T-helper 2 cell treated with Interferon-gamma antibody and Interleukin-4, amounts not matched to agents 100 ng/mL and 5 ng/mL, for 36 hours (primary cell): ENCODE results near the gene PFDN1. TPM values are rescaled to one million over a fixed set of nuclear protein-coding genes. Genes with fewer than 3 reads are reported as not detected.
"Not testable (repeated sequence)": the region's sequence is repeated elsewhere in the genome, so short reads cannot be mapped to it uniquely, and the experiment has no call there.

Experiments
- intact Hi-C: fragments of 100-400 bp; cut with micrococcal nuclease; formaldehyde crosslinking; loops from one replicate; pipeline ENCODE4 v1.15.1; 2023
- total RNA-seq: library from RNA; stranded (reverse); gene quantifications from 2 replicates; pipeline ENCODE4 v1.2.3, GENCODE V29; 2022

PFDN1 gene, protein sequence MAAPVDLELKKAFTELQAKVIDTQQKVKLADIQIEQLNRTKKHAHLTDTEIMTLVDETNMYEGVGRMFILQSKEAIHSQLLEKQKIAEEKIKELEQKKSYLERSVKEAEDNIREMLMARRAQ
- 49.1 and 52.0 TPM in 2 replicates for total RNA-seq

DNA sequence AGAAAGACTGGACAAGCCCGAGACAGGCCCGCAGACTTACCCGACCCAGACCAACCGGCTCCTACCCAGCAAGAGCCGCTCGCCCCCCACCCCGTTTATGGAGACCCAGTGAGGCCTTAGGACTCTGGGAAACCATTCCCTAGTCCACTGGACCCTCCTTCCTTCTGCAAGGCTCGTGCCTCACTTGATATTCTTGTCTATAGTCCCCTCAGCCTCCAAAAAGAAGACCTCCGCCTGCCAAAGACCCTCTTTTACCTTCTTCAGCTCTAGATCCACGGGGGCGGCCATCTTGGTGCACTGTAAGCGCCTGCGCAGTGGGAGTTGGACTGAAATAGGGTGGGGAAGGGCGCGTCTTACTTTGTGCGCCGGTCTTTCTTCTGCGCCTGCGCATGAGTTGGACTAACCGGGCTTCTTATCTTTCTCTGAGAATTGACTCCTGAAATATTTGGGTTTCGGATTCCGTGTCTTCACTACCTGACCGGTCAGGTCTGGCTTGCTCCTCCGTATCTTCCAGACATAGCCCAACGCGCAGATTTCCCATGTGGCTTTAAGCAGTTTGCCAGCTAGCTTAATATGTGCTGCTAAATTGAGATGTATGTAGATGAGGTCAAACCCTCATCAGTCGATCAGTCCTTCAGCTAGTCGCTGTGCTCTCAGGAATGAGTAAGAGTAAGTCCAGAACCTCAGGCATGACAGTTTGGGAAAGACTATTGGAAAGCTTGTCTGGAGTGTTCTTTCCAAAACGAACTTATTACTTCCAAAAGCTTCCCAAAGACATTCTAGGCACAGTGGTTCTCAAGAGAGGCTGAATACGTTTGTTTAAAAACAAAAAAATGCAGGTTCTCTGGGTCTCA is at the start of gene PFDN1:
Gene PFDN1 (minus strand): TSS at position 316 of the 854 bp plus-strand sequence. CDS start 28 bp downstream, at position 288.
- intact Hi-C loops, result loop anchor here (1.0 to 5.0 kb wide), 8 partner anchors 36 to 397 kb away; partner anchors contain the start of genes ANKHD1, CYSTM1, HBEGF and TMCO6

DNA sequence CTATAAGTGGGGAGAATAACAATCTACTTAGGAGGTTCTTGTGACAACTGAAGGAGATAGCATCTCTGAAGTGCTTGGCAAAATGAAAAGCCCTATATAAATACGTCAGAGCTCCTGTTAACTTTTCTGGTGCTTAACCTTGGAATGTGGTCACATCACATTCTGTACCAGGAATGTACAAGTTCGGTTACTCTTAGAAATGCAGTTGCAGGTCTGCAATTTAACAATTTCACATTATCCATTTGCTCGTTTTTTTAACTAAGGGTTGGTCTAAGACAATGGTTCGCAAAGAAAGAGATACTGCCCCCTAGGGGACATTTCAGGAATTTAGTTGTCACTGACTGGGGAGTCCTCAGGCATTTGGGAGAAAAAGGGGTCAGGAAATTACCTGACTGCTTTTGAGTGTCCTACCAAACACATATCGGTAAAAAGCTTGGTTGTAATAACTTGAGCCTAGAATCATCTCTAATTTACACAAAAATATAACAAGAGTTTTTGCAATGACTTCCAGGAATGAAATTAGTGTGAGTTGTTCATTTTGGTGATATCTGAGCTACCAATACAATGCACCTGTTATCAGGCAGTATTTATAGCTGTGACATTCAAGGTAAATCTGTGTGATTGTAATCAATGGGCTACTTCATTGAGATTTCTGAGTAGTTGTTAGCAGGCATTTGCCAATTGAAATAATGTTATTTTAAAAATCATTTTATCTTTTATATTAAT is 48.9 kb upstream of the PFDN1 start:
- intact Hi-C loops, result loop anchor here (1.0 kb wide), 1 partner anchor 107 kb away; no protein-coding TSS in a partner anchor

DNA sequence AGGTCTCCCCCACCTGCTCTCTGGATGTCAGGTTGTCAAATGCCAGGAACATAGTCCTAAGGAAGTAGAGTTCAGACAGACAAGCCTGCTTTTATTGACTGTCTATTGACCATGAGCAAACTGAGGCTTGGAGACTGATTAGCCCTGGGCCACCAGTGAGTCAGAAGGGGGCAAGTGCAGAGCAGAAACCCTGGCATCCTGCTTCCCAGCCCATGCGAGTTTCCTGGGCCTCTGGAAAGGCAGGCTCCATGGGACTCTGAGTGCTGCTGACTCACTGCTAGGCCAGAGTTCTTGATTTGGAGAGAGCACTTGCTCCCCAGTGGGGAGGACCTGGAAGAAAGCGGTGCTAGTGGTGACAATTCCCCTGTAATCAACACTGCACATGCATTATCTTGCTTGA is 46.3 kb upstream of the PFDN1 start:
- intact Hi-C loops, result loop anchor here (5.0 kb wide), 2 partner anchors 172 to 242 kb away; partner anchors contain the start of gene CYSTM1

DNA sequence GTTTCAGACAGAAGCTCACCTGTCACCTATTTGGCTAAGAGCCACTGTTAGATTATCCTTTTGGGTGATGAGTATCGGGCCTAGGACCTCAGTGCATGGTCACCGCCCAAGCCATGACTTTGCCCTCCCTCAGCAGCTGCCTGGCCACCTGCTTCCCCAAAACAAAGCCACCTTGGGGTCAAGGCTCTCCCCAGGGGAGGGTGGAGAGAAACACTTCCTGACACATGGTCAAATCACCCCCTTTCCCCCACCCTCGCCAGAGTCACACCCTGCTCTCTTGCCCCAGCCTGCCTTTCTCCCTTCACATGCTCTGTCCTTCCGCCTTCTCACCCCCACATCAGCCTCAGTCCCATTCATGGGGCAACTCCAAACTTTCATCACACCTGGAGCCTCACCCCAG is 45.2 kb upstream of the PFDN1 start:
- intact Hi-C loops, result loop anchor here (5.0 kb wide), 2 partner anchors 171 to 241 kb away; partner anchors contain the start of gene CYSTM1

DNA sequence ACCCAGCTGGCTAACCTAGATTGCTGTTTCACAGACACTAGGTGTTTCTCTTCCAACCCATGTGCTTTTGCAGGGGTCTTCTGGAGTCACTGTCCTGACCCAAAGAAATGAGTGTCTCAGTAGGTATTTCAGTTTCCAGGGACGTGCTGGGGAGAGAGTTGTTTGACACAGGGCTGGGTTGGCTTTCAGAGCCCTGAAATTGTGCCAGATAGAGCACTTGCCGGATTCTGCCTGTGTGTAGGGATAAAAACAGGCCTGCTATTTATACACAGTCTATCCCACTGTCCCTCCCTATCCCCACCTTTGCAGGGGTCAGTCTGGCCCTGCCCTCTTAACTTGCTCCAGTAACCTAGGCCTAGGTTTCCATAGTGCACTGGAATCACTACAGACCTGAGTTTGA is 44.5 kb upstream of the PFDN1 start:
- intact Hi-C loops, result loop anchor here (5.0 kb wide), 2 partner anchors 170 to 240 kb away; partner anchors contain the start of gene CYSTM1

DNA sequence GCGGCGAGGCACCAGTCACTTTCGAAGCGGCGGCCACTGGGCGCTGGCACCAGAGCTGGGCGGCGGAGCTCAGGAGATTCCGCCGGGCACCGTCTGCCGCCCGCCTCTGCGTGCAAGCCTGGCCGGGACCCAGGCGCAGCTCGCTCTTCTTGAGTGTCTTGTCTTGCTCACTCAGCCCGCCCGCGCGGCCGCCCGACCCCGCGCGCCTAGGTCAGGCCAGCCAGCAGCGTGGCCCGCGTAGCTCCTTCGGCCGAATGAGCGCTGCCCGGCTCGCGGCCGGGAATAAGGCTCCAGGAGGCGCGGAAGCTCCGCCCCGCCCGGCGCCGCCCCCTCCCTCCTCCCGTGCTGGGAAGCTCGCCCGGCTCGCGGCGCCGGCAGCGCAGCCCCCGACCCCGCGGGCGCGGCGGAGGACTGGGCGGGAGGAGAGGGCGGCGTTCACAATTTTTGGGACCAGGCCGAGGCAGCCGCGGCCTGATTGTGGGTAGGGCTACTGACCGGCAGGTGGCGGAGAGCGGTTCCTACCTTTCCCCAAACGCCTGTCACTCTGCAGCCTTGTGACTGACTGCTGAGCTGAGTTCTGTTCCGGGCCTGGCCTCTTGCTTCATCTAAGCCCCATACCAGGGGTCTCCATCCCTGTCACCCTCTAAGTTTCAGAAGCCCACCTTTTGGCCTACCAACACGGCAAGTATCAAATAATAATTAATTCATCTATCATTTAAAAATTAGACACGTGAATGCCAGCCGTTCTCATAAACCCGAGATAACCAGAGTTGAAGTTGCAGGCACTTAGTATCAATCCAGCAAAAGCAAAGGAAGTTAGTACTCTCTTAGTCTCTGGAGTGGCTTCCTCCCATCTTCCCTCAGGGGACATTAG is 43.7 kb upstream of the PFDN1 start, which contains the start of gene HBEGF:
Gene HBEGF (minus strand): TSS at position 256 of the 874 bp plus-strand sequence. CDS start 275 bp downstream, outside the sequence.
- intact Hi-C loops, result loop anchor here (1.0 to 5.0 kb wide), 3 partner anchors 43 to 239 kb away; partner anchors contain the start of genes CYSTM1 and PFDN1

DNA sequence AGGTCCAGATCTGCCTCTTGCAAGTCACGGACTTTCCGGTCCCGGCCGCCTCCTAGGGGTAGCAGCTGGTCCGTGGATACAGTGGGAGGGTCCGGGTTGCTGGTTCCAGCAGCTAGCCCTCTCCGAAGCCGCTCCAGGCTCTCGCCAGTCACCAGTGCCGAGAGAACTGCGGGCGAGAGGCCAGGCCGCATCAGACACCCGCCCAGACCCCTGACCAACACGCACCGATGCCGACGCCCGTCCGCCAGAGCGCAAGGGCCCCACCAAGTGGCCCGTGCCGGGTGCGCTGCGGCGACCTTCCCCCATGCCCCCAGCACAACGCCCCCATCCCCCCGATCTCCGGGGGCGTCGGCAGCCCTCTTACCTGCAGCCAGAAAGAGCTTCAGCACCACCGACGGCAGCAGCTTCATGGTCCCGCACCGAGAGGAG is 43.0 kb upstream of the PFDN1 start:
- intact Hi-C loops, result loop anchor here (1.0 to 5.0 kb wide), 3 partner anchors 43 to 239 kb away; partner anchors contain the start of genes CYSTM1 and PFDN1

DNA sequence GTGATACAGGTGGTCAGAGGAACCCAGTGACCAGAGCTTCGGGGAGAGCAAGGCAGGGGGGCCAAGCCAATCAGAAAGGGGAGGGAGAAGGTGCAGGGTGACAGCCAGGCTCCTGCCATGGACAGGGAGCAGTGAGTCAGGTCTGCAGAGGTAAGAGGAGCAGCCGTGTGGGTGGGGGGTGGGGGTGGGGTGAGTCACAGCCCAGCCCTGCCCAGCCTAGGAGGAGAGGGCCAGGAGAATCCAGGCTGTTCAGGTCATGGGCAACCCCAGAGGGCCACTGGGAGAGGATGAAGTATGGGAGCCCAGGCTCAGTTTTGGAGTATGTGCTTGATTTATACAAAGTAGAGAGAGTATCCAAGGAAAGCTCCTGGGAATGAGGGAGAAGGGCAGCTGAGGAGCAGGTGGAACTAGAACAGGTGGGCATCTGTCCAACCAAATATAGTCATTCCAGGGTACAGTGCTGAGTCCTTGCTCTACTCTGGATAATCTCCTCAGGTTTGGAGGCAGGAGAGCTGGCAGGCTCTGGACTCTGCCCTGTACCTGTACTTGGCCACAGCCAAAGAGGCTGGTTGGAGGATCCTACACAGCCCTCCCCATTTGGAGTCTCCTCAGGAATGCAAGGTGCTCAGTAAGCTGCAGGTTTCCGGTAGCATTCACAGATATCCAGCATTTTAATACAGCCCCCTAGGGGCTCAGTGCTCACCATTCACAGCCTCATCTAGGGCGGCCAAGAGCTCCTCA is 42.0 kb upstream of the PFDN1 start:
- intact Hi-C loops, result loop anchor here (5.0 kb wide), 2 partner anchors 168 to 238 kb away; partner anchors contain the start of gene CYSTM1

DNA sequence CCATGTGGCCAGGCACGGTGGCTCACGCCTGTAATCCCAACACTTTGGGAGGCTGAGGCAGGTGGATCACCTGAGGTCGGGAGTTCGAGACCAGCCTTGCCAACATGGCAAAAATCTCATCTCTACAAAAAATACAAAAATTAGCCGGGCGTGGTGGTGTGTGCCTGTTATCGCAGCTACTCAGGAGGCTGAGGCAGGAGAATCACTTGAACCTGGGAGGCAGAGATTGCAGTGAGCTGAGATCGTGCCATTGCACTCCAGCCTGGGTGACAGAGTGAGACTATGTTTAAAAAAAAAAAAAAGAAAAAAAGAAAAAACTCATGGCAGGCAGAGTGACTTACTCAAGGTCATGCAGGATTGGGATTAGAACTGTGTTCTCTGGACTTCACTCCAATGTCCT is 40.9 kb upstream of the PFDN1 start:
- intact Hi-C loops, result not testable (repeated sequence)

DNA sequence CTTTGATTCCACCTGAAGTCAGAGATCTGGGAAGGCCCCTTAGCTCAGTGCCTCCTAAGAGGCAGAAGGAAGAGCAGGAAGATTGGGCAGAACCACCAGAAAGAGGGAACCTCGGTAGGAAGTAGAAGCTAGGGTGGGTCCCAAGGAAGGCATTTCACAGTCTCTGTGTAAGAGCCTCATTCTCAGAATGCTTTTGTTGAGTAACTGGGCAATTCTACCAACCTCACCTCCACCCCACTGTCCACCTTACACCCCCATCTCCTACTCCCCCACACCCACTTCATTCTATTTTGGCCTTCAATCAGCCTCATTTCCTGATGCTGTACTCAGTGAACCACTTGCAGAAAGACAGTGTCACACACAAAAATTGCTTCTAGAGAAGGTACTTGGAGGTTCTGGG is 40.0 kb upstream of the PFDN1 start:
- intact Hi-C loops, result loop anchor here (1.0 kb wide), 1 partner anchor 40 kb away; the partner anchor contains the start of gene PFDN1

DNA sequence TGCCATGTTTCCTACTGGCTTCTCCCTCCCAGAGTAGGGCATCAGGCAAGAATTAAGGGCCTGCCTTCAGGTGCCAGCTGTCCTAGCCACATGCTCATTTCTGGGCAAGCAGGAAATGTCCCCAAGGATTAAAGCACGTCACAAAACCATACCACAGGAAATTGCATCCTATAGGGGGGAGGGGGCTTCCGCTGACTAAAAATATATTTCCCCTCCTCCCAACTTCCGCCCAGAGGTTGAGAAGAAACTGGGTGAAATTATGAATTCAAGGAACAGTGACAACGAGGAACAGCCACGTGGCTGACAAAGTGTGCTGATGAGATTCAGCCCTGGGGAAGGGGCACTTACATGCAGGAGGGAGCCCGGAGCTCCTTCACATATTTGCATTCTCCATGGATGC is 39.4 kb upstream of the PFDN1 start:
- intact Hi-C loops, result loop anchor here (1.0 kb wide), 1 partner anchor 39 kb away; the partner anchor contains the start of gene PFDN1

DNA sequence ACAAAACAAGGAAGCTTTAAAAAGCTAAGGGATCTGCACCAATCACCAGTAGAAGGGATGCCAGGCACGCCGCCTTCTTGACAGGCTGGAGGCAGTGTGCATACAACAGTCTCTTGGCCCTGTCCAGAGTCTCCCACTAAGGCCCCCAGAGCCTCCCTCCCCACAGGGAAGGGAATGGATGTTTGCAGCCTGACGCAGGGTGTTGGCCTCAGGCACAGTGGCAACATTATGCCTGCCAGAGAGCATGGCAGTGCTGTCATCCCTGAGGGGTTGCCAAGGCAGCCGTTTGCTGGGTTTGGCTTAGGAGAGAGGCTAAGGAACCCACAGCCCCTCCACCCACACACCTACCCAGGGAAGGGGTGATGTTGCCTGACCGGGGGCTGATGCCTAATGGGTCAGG is 38.7 kb upstream of the PFDN1 start:
- intact Hi-C loops, result no loop called here

DNA sequence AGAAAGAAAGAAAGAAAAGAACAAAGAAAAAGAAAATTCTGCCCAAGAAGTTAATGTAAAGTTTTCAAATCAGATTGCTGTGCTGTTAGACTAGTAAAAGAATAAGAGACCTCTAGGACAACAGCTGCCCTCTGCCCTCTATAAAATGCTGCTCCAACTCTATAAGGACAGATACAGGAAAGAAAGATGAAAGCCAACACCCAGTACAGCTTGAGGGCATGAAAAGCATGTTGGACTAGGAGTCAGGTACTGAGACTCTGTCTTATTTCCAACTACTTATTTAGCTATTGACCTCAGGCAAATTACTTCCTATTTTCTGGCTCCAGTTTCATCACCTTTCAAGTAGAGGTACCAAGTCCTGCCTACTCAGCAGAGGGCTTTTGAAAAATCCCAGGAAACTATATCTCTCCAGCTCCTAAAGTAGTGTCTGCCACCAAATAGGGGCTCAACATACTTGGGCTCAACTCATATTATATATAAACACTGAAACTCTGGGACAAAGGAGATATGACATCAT is 37.8 kb upstream of the PFDN1 start:
- intact Hi-C loops, result no loop called here

DNA sequence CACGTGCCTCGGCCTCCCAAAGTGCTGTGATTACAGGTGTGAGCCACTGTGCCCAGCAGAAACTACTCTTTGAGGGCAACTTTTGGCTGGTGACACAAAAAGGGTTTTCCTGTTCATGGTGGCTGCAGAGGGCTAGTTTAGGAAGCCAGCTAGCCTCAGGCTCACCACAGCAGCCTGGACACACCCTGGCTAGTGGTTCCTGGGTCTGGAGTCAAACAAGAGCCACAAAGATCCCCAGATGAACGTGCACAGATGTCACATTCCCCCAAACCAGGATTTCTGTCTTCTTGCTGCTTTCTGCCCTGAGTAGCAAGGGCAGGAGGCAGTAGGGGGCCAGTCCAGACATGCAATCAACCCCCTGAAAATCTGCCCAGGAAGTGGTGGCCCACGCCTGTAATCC is 36.7 kb upstream of the PFDN1 start:
- intact Hi-C loops, result no loop called here

DNA sequence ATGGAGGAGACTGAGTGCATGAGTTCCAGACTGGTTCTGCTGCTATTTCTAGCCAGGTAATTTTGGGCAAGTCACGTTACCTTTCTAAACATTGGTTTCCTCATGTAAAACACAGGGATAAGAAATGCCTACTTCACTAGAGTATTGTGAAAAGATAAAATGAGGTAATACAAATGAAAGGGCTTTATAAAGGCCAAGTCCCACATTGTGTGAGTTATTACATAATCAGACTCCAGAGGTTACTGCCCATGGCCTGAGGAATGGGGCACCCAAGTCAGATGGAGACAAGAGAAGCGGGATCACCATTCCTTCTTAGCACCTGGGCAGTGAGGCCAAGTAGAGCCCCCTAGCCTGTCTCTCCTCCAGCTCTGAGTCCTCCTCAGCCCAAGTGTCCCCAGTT is 36.0 kb upstream of the PFDN1 start:
- intact Hi-C loops, result no loop called here

DNA sequence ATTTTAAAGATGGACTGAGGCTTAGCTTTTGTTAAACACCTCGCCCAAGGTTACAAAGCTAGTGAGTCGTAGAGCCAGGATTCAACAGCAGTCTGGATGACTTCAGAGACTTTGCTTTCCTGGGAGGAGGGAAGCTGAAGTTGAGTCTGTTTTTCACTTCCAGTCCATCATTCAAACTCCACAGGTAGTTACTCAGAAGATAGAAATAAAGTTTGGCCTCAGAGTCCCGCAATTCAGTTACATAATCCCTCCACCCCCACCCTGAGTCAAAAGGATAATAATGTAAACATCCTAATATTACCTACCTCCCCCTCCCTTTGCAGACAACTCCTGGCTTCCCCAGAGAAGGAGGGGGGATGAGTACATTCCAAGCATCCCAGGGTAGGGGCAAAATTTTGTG is 35.4 kb upstream of the PFDN1 start:
- intact Hi-C loops, result no loop called here

DNA sequence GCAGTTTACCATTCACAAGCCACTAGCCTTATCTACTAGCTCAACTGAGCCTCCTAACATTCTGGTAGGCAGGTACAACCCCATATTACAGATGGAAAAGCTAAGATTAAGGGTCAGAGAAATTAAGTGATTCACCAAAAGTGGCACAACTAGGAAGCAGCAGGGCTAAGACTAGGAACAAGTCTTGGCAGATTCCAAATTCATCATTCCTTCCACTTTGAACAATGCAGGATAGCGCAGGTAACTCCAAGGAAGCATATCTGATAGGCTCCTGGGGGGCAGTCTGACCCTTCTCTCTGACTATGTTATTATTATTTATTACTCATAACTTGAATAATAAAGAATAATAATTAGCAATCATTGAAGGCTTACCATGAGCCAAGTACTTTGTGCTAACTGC is 35.0 kb upstream of the PFDN1 start:
- intact Hi-C loops, result no loop called here

DNA sequence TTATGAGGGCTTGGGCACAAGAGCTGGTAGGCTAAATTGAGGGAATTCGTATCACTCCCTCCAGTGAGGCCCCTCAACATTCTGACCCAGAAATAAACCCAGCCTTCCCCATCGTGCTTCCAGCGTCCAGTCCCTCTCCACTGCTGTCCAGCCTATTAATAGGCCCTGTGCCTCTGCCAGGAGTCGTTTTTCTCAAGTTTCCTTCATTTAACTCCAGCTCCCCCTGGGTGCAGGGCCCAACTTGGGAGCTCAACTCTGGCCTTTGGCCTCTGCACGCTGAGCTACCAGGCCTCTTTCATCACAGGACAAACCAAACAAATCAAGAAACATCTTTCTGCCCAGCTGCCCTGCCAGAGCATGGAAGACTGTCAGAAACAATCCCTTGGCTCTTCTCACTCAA is 33.5 kb upstream of the PFDN1 start:
- intact Hi-C loops, result no loop called here

DNA sequence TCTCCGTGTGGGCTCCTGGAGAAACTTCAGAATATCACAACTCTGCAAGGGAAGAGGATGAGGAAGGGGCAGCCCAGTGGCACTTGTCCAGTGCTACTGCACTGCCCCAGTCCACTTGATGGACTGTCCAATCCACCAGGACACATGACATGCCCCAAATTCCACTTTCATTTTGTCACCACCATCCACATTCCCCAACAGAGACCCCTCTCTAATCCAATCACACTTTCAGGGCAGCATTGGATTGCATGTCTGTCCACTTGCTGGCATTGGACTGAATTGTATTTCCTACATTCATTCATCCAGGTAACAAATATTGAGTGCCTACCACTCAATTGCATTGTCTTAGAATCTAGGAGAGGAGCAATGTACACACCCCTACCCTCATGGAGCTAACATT is 28.7 kb upstream of the PFDN1 start:
- intact Hi-C loops, result no loop called here
